GM12864 (cell line): ENCODE data around the gene MAD1L1.

Source experiments
- DNase-seq: peaks from one replicate; pipeline ENCODE4 v3.0.0-alpha.2; 2011; ENCODE audit warnings: low read depth
- H3K4me3 ChIP-seq: 2 replicates; pipeline ENCODE4 v1.5.1; 2011; ENCODE audit warnings: mild to moderate bottlenecking, low read depth, low read length, control low read depth
- CTCF ChIP-seq: IDR thresholded peaks from 2 replicates; pipeline ENCODE4 v1.5.1; 2011; ENCODE audit warnings: low read depth, mild to moderate bottlenecking, moderate library complexity, low read length, control low read depth, inconsistent platforms; ENCODE audit errors: missing control alignments

The MAD1L1 gene

GRCh38 chr7:1943326-1943725 is 289.4 kb downstream of the MAD1L1 start:
- no peak for DNase-seq
- no peak for TF ChIP-seq CTCF
- H3K4me3 ChIP-seq, result no peak overlapping the region

GRCh38 chr7:1942941-1943289 is 289.8 kb downstream of the MAD1L1 start:
- no peak for TF ChIP-seq CTCF
- no peak overlapping the region for H3K4me3 ChIP-seq
- DNase-seq, result no peak

- no peak overlapping the region for H3K4me3 ChIP-seq
- no peak for TF ChIP-seq CTCF
- DNase-seq, result no peak
Observed at GRCh38 chr7:1942243-1942940, 290.4 kb downstream of the MAD1L1 start.

- DNase-seq, result no peak
- H3K4me3 ChIP-seq, result no peak overlapping the region
- no peak for TF ChIP-seq CTCF
Observed at GRCh38 chr7:1941464-1942242, 291.1 kb downstream of the MAD1L1 start.

GRCh38 chr7:1940863-1941262 is 291.9 kb downstream of the MAD1L1 start:
- H3K4me3 ChIP-seq, result no peak overlapping the region; the same call in 1 of the 2 replicates
- DNase-seq, result no peak
- no peak for TF ChIP-seq CTCF

GRCh38 chr7:1940402-1940786 is 292.4 kb downstream of the MAD1L1 start:
- peak; percentile 55 for DNase-seq
- H3K4me3 ChIP-seq, result peak overlapping the region; percentile 40
- no peak for TF ChIP-seq CTCF
